ENCODE data around the gene ANKRD12.
"Not testable (repeated sequence)": the region's sequence is repeated elsewhere in the genome, so short reads cannot be mapped to it uniquely, and the experiment has no call there.

ANKRD12 gene

GRCh38 chr18:9156604-9157249 is 20.1 kb downstream of the ANKRD12 start:
- no peak for DNase-seq (ENCODE audit: low spot score)
- no peak for TF ChIP-seq CTCF (IDR thresholded peaks at IDR 0.05; ENCODE audit: borderline replicate concordance, control extremely low read depth, extremely low read depth, insufficient read depth, missing control alignments)
- in situ Hi-C loops (cut with MboI; ENCODE audit: low sequenced_read_pairs, unreplicated experiment), result no loop called here

- no peak for DNase-seq (ENCODE audit: low spot score)
- TF ChIP-seq CTCF (IDR thresholded peaks at IDR 0.05; ENCODE audit: borderline replicate concordance, control extremely low read depth, extremely low read depth, insufficient read depth, missing control alignments), result no peak
- in situ Hi-C loops (cut with MboI; ENCODE audit: low sequenced_read_pairs, unreplicated experiment), result no loop called here
Measured at GRCh38 chr18:9157806-9158205, 21.2 kb downstream of the ANKRD12 start.

- no peak for TF ChIP-seq CTCF (IDR thresholded peaks at IDR 0.05; ENCODE audit: borderline replicate concordance, control extremely low read depth, extremely low read depth, insufficient read depth, missing control alignments)
- in situ Hi-C loops (cut with MboI; ENCODE audit: low sequenced_read_pairs, unreplicated experiment), result no loop called here
Measured at GRCh38 chr18:9160014-9160413, 23.4 kb downstream of the ANKRD12 start.

GRCh38 chr18:9162663-9163062 is 26.1 kb downstream of the ANKRD12 start:
- in situ Hi-C loops (cut with MboI; ENCODE audit: low sequenced_read_pairs, unreplicated experiment); DNase-seq (ENCODE audit: low spot score): not testable (repeated sequence)

More at GRCh38 chr18:9160014-9160413, 23.4 kb downstream of the ANKRD12 start:
- DNase-seq (ENCODE audit: low spot score), result no peak

GRCh38 chr18:9164149-9164548 is 27.6 kb downstream of the ANKRD12 start:
- DNase-seq (ENCODE audit: low spot score); in situ Hi-C loops (cut with MboI; ENCODE audit: low sequenced_read_pairs, unreplicated experiment): not testable (repeated sequence)

- DNase-seq (ENCODE audit: low spot score); in situ Hi-C loops (cut with MboI; ENCODE audit: low sequenced_read_pairs, unreplicated experiment): not testable (repeated sequence)
Measured at GRCh38 chr18:9165883-9166282, 29.3 kb downstream of the ANKRD12 start.

- DNase-seq (ENCODE audit: low spot score); in situ Hi-C loops (cut with MboI; ENCODE audit: low sequenced_read_pairs, unreplicated experiment): not testable (repeated sequence)
Measured at GRCh38 chr18:9169515-9169914, 32.9 kb downstream of the ANKRD12 start.

GRCh38 chr18:9171919-9172318 is 35.3 kb downstream of the ANKRD12 start:
- in situ Hi-C loops (cut with MboI; ENCODE audit: low sequenced_read_pairs, unreplicated experiment); DNase-seq (ENCODE audit: low spot score): not testable (repeated sequence)

GRCh38 chr18:9172506-9173127 is 36.0 kb downstream of the ANKRD12 start:
- no peak for DNase-seq (ENCODE audit: low spot score)
- TF ChIP-seq CTCF (IDR thresholded peaks at IDR 0.05; ENCODE audit: borderline replicate concordance, control extremely low read depth, extremely low read depth, insufficient read depth, missing control alignments), result no peak
- in situ Hi-C loops (cut with MboI; ENCODE audit: low sequenced_read_pairs, unreplicated experiment), result no loop called here

All from GM13976 (cell line).